OCI-LY7 (cell line): ENCODE data around the gene STIP1.

Experiments
- CTCF ChIP-seq: fragments of 200-600 bp; sonication (generic); conservative IDR thresholded peaks from 2 replicates; pipeline ENCODE4 v1.5.1; 2014; ENCODE audit warnings: mild to moderate bottlenecking, antibody characterized with exemption, low read length, moderate library complexity, mixed read lengths
- EZH2phosphoT487 ChIP-seq: fragments of 200-600 bp; sonication (generic); IDR thresholded peaks from 2 replicates; pipeline ENCODE4 v1.6.1; 2018; ENCODE audit warnings: low read depth, borderline replicate concordance, mild to moderate bottlenecking, mixed run types, antibody characterized with exemption, low read length, moderate library complexity, mixed read lengths

GRCh38 chr11:64148226-64148916, 37.6 kb upstream of the STIP1 start:
- no peak for TF ChIP-seq EZH2phosphoT487
- TF ChIP-seq CTCF, result peak; percentile 98
